HG03565 (cell line): ENCODE measurements around the gene ACVR1C.

ENCODE experiments used
- ATAC-seq: cut with Tn5 transposase; IDR thresholded peaks from one replicate; pipeline ENCODE4 v1.9.1; 2021; ENCODE audit warnings: mild to moderate bottlenecking, moderate library complexity; ENCODE audit not compliant: unreplicated experiment

Gene ACVR1C

GRCh38 chr2:157628477-157629415 is at the start of gene ACVR1C:
Gene ACVR1C, minus strand, starts transcription at chr2:157628864. Its CDS starts 220 bp downstream, at chr2:157628644.
- peak; percentile 73 for ATAC-seq

- ATAC-seq = no peak
Observed at GRCh38 chr2:157677941-157678340, 49.3 kb upstream of the ACVR1C start.

- ATAC-seq = no peak
Observed at GRCh38 chr2:157672129-157672528, 43.5 kb upstream of the ACVR1C start.

- no peak for ATAC-seq
Observed at GRCh38 chr2:157662401-157662800, 33.7 kb upstream of the ACVR1C start.

GRCh38 chr2:157661776-157662175 is 33.1 kb upstream of the ACVR1C start:
- ATAC-seq = no peak

- ATAC-seq = no peak
Observed at GRCh38 chr2:157657858-157658257, 29.2 kb upstream of the ACVR1C start.

GRCh38 chr2:157657101-157657500 is 28.4 kb upstream of the ACVR1C start:
- ATAC-seq = no peak

- ATAC-seq = no peak
Observed at GRCh38 chr2:157644776-157645175, 16.1 kb upstream of the ACVR1C start.

GRCh38 chr2:157631861-157632260 is 3.2 kb upstream of the ACVR1C start:
- ATAC-seq = no peak

GRCh38 chr2:157627594-157628476 is 829 bp downstream of the ACVR1C start:
- ATAC-seq = no peak

GRCh38 chr2:157625296-157625695 is 3.4 kb downstream of the ACVR1C start:
- ATAC-seq = no peak

- ATAC-seq = no peak
Observed at GRCh38 chr2:157620956-157621355, 7.7 kb downstream of the ACVR1C start.

- no peak for ATAC-seq
Observed at GRCh38 chr2:157611726-157612125, 16.9 kb downstream of the ACVR1C start.

- no peak for ATAC-seq
Observed at GRCh38 chr2:157611110-157611509, 17.6 kb downstream of the ACVR1C start.

GRCh38 chr2:157606534-157606933 is 22.1 kb downstream of the ACVR1C start:
- no peak for ATAC-seq

- ATAC-seq = no peak
Observed at GRCh38 chr2:157603198-157603597, 25.5 kb downstream of the ACVR1C start.

GRCh38 chr2:157601807-157602206 is 26.9 kb downstream of the ACVR1C start:
- no peak for ATAC-seq

- ATAC-seq = peak; percentile 42
Observed at GRCh38 chr2:157596992-157597681, 31.5 kb downstream of the ACVR1C start.

- ATAC-seq = no peak
Observed at GRCh38 chr2:157593411-157593810, 35.3 kb downstream of the ACVR1C start.

GRCh38 chr2:157592948-157593347 is 35.7 kb downstream of the ACVR1C start:
- no peak for ATAC-seq

- ATAC-seq = no peak
Observed at GRCh38 chr2:157592374-157592773, 36.3 kb downstream of the ACVR1C start.
